Esophagus squamous epithelium (tissue), 5 donors: ENCODE measurements around the gene EIF3J. TPM values are rescaled to one million over a fixed set of nuclear protein-coding genes. Genes with fewer than 3 reads are reported as not detected.

Source experiments
- DNase-seq: peaks from one replicate; lab custom pipeline; 2025; lab: John Stamatoyannopoulos, UW
- H3K27ac ChIP-seq, 4 donors: fragments of 200-600 bp; sonication (generic); one replicate each; pipeline ENCODE4 v1.5.1; 2016 to 2019; ENCODE audit warnings: mild to moderate bottlenecking in 1 of 4
- H3K27me3 ChIP-seq, 4 donors: fragments of 200-600 bp; sonication (generic); 1 replicate in 3 of 4; 2 replicates in 1 of 4; pipeline versions ENCODE4 v1.5.1 to v1.6.0; 2017 to 2021; ENCODE audit warnings: antibody characterized with exemption in 1 of 4
- H3K36me3 ChIP-seq, 3 donors: fragments of 200-600 bp; sonication (generic); one replicate each; pipeline ENCODE4 v1.5.1; 2016 to 2019
- H3K4me1 ChIP-seq, 3 donors: fragments of 200-600 bp; sonication (generic); one replicate each; pipeline ENCODE4 v1.5.1; 2017 to 2019
- H3K4me3 ChIP-seq, 4 donors: fragments of 200-600 bp; sonication (generic); 1 replicate in 3 of 4; 2 replicates in 1 of 4; pipeline ENCODE4 v1.5.1; 2016 to 2019; ENCODE audit warnings: mild to moderate bottlenecking in 2 of 4, moderate library complexity in 1 of 4
- H3K9me3 ChIP-seq, 3 donors: fragments of 200-600 bp; sonication (generic); one replicate each; pipeline ENCODE4 v1.5.1; 2016 to 2019
- CTCF ChIP-seq, 6 experiments: fragments of 450-650 bp in 4 of 6; fragments of 200-600 bp in 2 of 6; sonication (generic) in 2 of 6; IDR thresholded peaks; one replicate each; pipeline ENCODE4 v1.5.1; 2016 to 2019; ENCODE audit warnings: antibody characterized with exemption in 6 of 6, mild to moderate bottlenecking in 4 of 6, moderate library complexity in 4 of 6
- POLR2A ChIP-seq, 4 donors: fragments of 450-650 bp; IDR thresholded peaks; one replicate each; pipeline ENCODE4 v1.6.1; 2017; ENCODE audit warnings: antibody characterized with exemption in 4 of 4, mild to moderate bottlenecking in 4 of 4, moderate library complexity in 3 of 4
- WGBS, 2 donors: methylation state at CpG; one replicate each; pipeline ENCODE4 v1.1.5; 2018; 5-methylcytosine and 5-hydroxymethylcytosine counted together
- intact Hi-C: fragments of 100-400 bp; cut with DNase I; formaldehyde crosslinking; loops from one replicate; pipeline ENCODE4 v1.15.0; 2022
- total RNA-seq, 4 donors: library from RNA; depleted of rRNA; stranded (reverse); fragments of >200 nt; gene quantifications; one replicate each; pipeline ENCODE4 v1.1.0, GENCODE V29; 2016
- donor health status: DM: yes; HTN: yes; CAD: no.

EIF3J gene
- total RNA-seq, 4 donors from 2014 or later = 28.2 to 82.8 (median 58.6) TPM

GRCh38 chr15:44495562-44495961 lies 41.4 kb upstream of the EIF3J start:
- WGBS, 2 donors = 92% methylated on average over 8 of the region's 8 CpGs
- no peak for DNase-seq
- Histone ChIP-seq H3K27me3 (no peaks in the 10 kb centered on the region), H3K9me3 (no peaks in the 10 kb centered on the region), H3K27ac (no peak overlapping the region), H3K4me1 (no peaks in the 10 kb centered on the region), H3K4me3 (no peak overlapping the region), H3K36me3 (peaks cover 0 to 81% (median 3%) of the 10 kb centered on the region in 3 donors)
- no peak for TF ChIP-seq POLR2A (IDR thresholded peaks at IDR 0.05)
- TF ChIP-seq CTCF (IDR thresholded peaks at IDR 0.05) = no peak
- intact Hi-C loops = no loop called here

- H3K27ac ChIP-seq = no peak overlapping the region
- H3K9me3 ChIP-seq = no peaks in the 10 kb centered on the region
- no peak for TF ChIP-seq CTCF (IDR thresholded peaks at IDR 0.05)
- no peak for TF ChIP-seq POLR2A (IDR thresholded peaks at IDR 0.05)
- peaks cover 0 to 65% (median 10%) of the 10 kb centered on the region in 3 donors for H3K36me3 ChIP-seq
- WGBS, 2 donors = 55 to 63% methylated on average over 3 of the region's 3 CpGs
- H3K4me1 ChIP-seq = no peaks in the 10 kb centered on the region
- H3K4me3 ChIP-seq = no peak overlapping the region
- no peak for DNase-seq
- intact Hi-C loops = no loop called here
- no peaks in the 10 kb centered on the region for H3K27me3 ChIP-seq
Measured at GRCh38 chr15:44500555-44500954, 36.4 kb upstream of the EIF3J start.

- no peak for DNase-seq
Measured at GRCh38 chr15:44501768-44502366, 35.1 kb upstream of the EIF3J start.

GRCh38 chr15:44516436-44516835 lies 20.5 kb upstream of the EIF3J start:
- Histone ChIP-seq H3K4me1 (no peaks in the 10 kb centered on the region), H3K36me3 (peaks cover 0 to 67% (median 10%) of the 10 kb centered on the region in 3 donors), H3K9me3 (no peaks in the 10 kb centered on the region), H3K27me3 (no peaks in the 10 kb centered on the region), H3K4me3 (no peak overlapping the region), H3K27ac (no peak overlapping the region)
- intact Hi-C loops = no loop called here
- no peak for DNase-seq
- TF ChIP-seq POLR2A (IDR thresholded peaks at IDR 0.05) = no peak
- no peak for TF ChIP-seq CTCF (IDR thresholded peaks at IDR 0.05)

More at GRCh38 chr15:44501768-44502366, 35.1 kb upstream of the EIF3J start:
- WGBS, 2 donors = 69 to 71% methylated on average over 3 of the region's 3 CpGs
- Histone ChIP-seq H3K27me3 (no peaks in the 10 kb centered on the region), H3K27ac (no peak overlapping the region), H3K9me3 (no peaks in the 10 kb centered on the region), H3K36me3 (peaks cover 0 to 62% (median 10%) of the 10 kb centered on the region in 3 donors), H3K4me1 (no peaks in the 10 kb centered on the region), H3K4me3 (no peak overlapping the region)
- intact Hi-C loops = no loop called here
- TF ChIP-seq CTCF (IDR thresholded peaks at IDR 0.05) (peak in 5 of 6 experiments; percentile 23 to 65 (median 44)), POLR2A (IDR thresholded peaks at IDR 0.05) (no peak)

GRCh38 chr15:44519537-44519936 lies 17.4 kb upstream of the EIF3J start:
- Histone ChIP-seq H3K27me3 (no peaks in the 10 kb centered on the region), H3K27ac (no peak overlapping the region), H3K4me3 (no peak overlapping the region), H3K4me1 (no peaks in the 10 kb centered on the region), H3K9me3 (no peaks in the 10 kb centered on the region), H3K36me3 (peaks cover 0 to 87% (median 10%) of the 10 kb centered on the region in 3 donors)
- 80 to 94% methylated on average over 6 of the region's 6 CpGs for WGBS, 2 donors
- intact Hi-C loops = no loop called here
- DNase-seq = no peak
- TF ChIP-seq POLR2A (IDR thresholded peaks at IDR 0.05) (no peak), CTCF (IDR thresholded peaks at IDR 0.05) (no peak)
